Neural cell (in vitro differentiated cells): ENCODE data around the gene TGFBI.

ENCODE experiments used
- SMC3 ChIP-seq: fragments of 450-650 bp; conservative IDR thresholded peaks from 2 replicates; pipeline ENCODE4 v1.6.1; 2014; ENCODE audit warnings: antibody characterized with exemption, mild to moderate bottlenecking, moderate library complexity; ENCODE audit not compliant: poor library complexity
- TAF1 ChIP-seq: IDR thresholded peaks from 2 replicates; pipeline ENCODE4 v1.6.1; 2012; ENCODE audit warnings: low read depth
- TF ChIP-seq, protein P1 (sequence below): fragments of 450-650 bp; IDR thresholded peaks from 2 replicates; pipeline ENCODE4 v1.5.1; 2014; ENCODE audit warnings: antibody characterized with exemption, mild to moderate bottlenecking, moderate library complexity; ENCODE audit not compliant: poor library complexity, severe bottlenecking

DNA sequence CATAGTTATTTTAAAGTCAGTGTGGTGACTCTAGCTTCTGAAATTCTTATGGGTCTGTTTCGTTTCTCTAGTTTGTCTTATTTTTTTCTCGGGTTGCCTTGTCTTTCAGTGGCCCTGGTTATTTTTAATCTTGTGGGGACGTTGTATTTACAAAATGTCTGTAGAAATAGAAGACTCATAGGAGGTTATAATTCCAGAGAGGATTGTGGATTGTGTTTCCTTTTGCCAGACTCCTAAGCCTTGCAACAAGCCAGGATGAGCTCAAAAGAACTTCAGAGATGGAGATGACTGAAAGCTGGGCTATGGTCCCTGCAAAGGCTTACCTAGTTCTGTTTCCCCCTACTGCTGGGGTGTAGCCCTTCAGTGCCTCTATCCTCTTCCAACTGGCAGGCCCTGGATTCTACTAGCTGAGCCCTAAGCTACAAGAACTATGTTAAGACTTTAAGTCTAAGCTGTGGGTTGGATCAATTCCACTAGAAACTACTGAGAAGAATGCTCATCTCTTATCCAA is 41.8 kb upstream of the TGFBI start:
- TF ChIP-seq, protein P1, sequence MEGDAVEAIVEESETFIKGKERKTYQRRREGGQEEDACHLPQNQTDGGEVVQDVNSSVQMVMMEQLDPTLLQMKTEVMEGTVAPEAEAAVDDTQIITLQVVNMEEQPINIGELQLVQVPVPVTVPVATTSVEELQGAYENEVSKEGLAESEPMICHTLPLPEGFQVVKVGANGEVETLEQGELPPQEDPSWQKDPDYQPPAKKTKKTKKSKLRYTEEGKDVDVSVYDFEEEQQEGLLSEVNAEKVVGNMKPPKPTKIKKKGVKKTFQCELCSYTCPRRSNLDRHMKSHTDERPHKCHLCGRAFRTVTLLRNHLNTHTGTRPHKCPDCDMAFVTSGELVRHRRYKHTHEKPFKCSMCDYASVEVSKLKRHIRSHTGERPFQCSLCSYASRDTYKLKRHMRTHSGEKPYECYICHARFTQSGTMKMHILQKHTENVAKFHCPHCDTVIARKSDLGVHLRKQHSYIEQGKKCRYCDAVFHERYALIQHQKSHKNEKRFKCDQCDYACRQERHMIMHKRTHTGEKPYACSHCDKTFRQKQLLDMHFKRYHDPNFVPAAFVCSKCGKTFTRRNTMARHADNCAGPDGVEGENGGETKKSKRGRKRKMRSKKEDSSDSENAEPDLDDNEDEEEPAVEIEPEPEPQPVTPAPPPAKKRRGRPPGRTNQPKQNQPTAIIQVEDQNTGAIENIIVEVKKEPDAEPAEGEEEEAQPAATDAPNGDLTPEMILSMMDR: no peak
- TF ChIP-seq TAF1 (no peak), SMC3 (no peak)
